Osteoblast (primary cell): Measurements from ENCODE around the gene WIPF2. TPM values are rescaled to one million over a fixed set of nuclear protein-coding genes. Genes with fewer than 3 reads are reported as not detected.
"Not testable (repeated sequence)": the region's sequence is repeated elsewhere in the genome, so short reads cannot be mapped to it uniquely, and the experiment has no call there.

ENCODE experiments used
- DNase-seq: peaks from one replicate; pipeline ENCODE4 v3.0.0; 2011; ENCODE audit warnings: low spot score, mixed read lengths; ENCODE audit not compliant: insufficient read length; ENCODE audit errors: missing footprints
- H2AFZ ChIP-seq: 2 replicates; pipeline ENCODE4 v1.6.0; 2011; ENCODE audit warnings: mild to moderate bottlenecking, low read length
- H3K27ac ChIP-seq: 2 replicates; pipeline ENCODE4 v1.5.1; 2011; ENCODE audit warnings: mild to moderate bottlenecking, low read depth, low read length, moderate library complexity
- H3K27me3 ChIP-seq: 2 replicates; pipeline ENCODE4 v1.6.0; 2012; ENCODE audit warnings: mild to moderate bottlenecking, control low read depth, inconsistent platforms, low read length, moderate library complexity; ENCODE audit not compliant: insufficient read depth
- H3K36me3 ChIP-seq: 2 replicates; pipeline ENCODE4 v1.5.1; 2011; ENCODE audit warnings: mild to moderate bottlenecking, low read length, control low read depth, moderate library complexity; ENCODE audit not compliant: insufficient read depth
- H3K4me1 ChIP-seq: 2 replicates; pipeline ENCODE4 v1.5.1; 2011; ENCODE audit warnings: mild to moderate bottlenecking, low read length, control low read depth, moderate library complexity; ENCODE audit not compliant: insufficient read depth
- H3K4me2 ChIP-seq: 2 replicates; pipeline ENCODE4 v1.6.0; 2011; ENCODE audit warnings: mild to moderate bottlenecking, low read length; ENCODE audit not compliant: insufficient read depth
- H3K4me3 ChIP-seq: fragments of 200-600 bp; sonication (generic); 3 replicates; pipeline ENCODE4 v1.5.1; 2012; ENCODE audit warnings: mild to moderate bottlenecking, low read length, inconsistent platforms; ENCODE audit not compliant: insufficient read depth
- H3K79me2 ChIP-seq: 2 replicates; pipeline ENCODE4 v1.6.0; 2012; ENCODE audit warnings: mild to moderate bottlenecking, low read length, control low read depth, inconsistent platforms; ENCODE audit not compliant: insufficient read depth
- H3K9me3 ChIP-seq: 2 replicates; pipeline ENCODE4 v1.5.1; 2011; ENCODE audit warnings: low read depth, low read length, control low read depth
- H4K20me1 ChIP-seq: 2 replicates; pipeline ENCODE4 v1.6.0; 2012; ENCODE audit warnings: mild to moderate bottlenecking, low read length, control low read depth; ENCODE audit not compliant: insufficient read depth
- CTCF ChIP-seq: IDR thresholded peaks from 2 replicates; pipeline ENCODE4 v1.5.1; 2011; ENCODE audit warnings: mild to moderate bottlenecking, low read depth, low read length, moderate library complexity; ENCODE audit errors: extremely low read depth
- total RNA-seq: library from RNA; depleted of rRNA; stranded (reverse); fragments of >200 nt; gene quantifications from 2 replicates; pipeline ENCODE4 v1.2.3, GENCODE V29; 2012

The WIPF2 gene
- total RNA-seq, 1 donor: 8.0 TPM

GRCh38 chr17:40198576-40198975 is 20.5 kb upstream of the WIPF2 start:
- Histone ChIP-seq H3K79me2 (no peaks in the 10 kb centered on the region), H3K36me3 (peaks cover 3% of the 10 kb centered on the region), H3K27ac (no peak overlapping the region), H4K20me1 (no peaks in the 10 kb centered on the region), H3K9me3 (no peaks in the 10 kb centered on the region), H3K27me3 (no peaks in the 10 kb centered on the region), H2AFZ (no peak overlapping the region), H3K4me3 (no peak overlapping the region), H3K4me1 (no peaks in the 10 kb centered on the region), H3K4me2 (no peak overlapping the region)
- TF ChIP-seq CTCF: no peak
- no peak for DNase-seq

GRCh38 chr17:40203131-40203530 is 16.0 kb upstream of the WIPF2 start:
- H3K4me2 ChIP-seq: no peak overlapping the region
- H2AFZ ChIP-seq: no peak overlapping the region

GRCh38 chr17:40206193-40206592 is 12.9 kb upstream of the WIPF2 start:
- not testable (repeated sequence) for H3K4me3 ChIP-seq, DNase-seq, H3K36me3 ChIP-seq, H3K27me3 ChIP-seq, H4K20me1 ChIP-seq, H3K27ac ChIP-seq, H3K79me2 ChIP-seq, H3K9me3 ChIP-seq, H2AFZ ChIP-seq, H3K4me2 ChIP-seq
- H3K4me1 ChIP-seq: peaks cover 14% of the 10 kb centered on the region

More at GRCh38 chr17:40203131-40203530, 16.0 kb upstream of the WIPF2 start:
- no peak for TF ChIP-seq CTCF
- Histone ChIP-seq H3K36me3 (no peaks in the 10 kb centered on the region), H3K4me3 (no peak overlapping the region), H3K27me3 (no peaks in the 10 kb centered on the region), H3K9me3 (no peaks in the 10 kb centered on the region), H4K20me1 (no peaks in the 10 kb centered on the region), H3K79me2 (no peaks in the 10 kb centered on the region), H3K27ac (no peak overlapping the region), H3K4me1 (no peaks in the 10 kb centered on the region)
- DNase-seq: no peak

- Histone ChIP-seq H3K4me3 (no peak overlapping the region), H3K9me3 (no peaks in the 10 kb centered on the region), H2AFZ (peak overlapping the region; percentile 48), H3K79me2 (no peaks in the 10 kb centered on the region), H3K4me2 (no peak overlapping the region), H4K20me1 (no peaks in the 10 kb centered on the region), H3K27me3 (no peaks in the 10 kb centered on the region), H3K4me1 (peaks cover 14% of the 10 kb centered on the region), H3K27ac (peak overlapping the region; percentile 47), H3K36me3 (no peaks in the 10 kb centered on the region)
- peak; percentile 90 for DNase-seq
- TF ChIP-seq CTCF: no peak
These were observed 9.6 kb upstream of the WIPF2 start for GRCh38 chr17:40209404-40210093.

- not testable (repeated sequence) for H2AFZ ChIP-seq, H3K27me3 ChIP-seq, H3K79me2 ChIP-seq, H3K4me3 ChIP-seq, H3K9me3 ChIP-seq, H3K4me2 ChIP-seq, H3K36me3 ChIP-seq, H4K20me1 ChIP-seq, H3K27ac ChIP-seq, DNase-seq
- H3K4me1 ChIP-seq: peaks cover 18% of the 10 kb centered on the region
These were observed 5.2 kb upstream of the WIPF2 start for GRCh38 chr17:40213914-40214313.
